ENCODE data around the gene NLGN2.

Gene NLGN2

DNA sequence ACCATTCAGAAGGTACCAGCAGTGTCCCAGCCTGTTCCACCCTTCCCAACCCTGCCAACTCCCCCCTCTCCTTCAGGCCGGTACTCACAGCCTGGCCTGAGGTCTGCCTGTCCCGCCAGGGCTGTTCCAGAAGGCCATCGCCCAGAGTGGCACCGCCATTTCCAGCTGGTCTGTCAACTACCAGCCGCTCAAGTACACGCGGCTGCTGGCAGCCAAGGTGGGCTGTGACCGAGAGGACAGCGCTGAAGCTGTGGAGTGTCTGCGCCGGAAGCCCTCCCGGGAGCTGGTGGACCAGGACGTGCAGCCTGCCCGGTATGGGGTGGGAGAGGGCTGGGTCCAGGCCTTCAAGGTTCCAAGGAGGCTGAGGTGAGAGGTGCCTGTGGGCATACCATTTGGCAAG is 7.2 kb downstream of the NLGN2 start:
- DNase-seq: no peak

GRCh38 chr17:7415784-7416183 is 8.1 kb downstream of the NLGN2 start:
- DNase-seq: no peak

GRCh38 chr17:7416323-7416722 is 8.7 kb downstream of the NLGN2 start:
- no peak for DNase-seq

GRCh38 chr17:7417056-7417655 is 9.5 kb downstream of the NLGN2 start:
- DNase-seq: no peak

- no peak for DNase-seq
Measured at GRCh38 chr17:7418472-7419152, 11.0 kb downstream of the NLGN2 start.

GRCh38 chr17:7419819-7420610 is 12.4 kb downstream of the NLGN2 start, which contains the start of gene SPEM1:
TSS of gene SPEM1 (plus strand) at chr17:7420324. CDS start at chr17:7420385, 61 bp downstream.
- DNase-seq: no peak

DNA sequence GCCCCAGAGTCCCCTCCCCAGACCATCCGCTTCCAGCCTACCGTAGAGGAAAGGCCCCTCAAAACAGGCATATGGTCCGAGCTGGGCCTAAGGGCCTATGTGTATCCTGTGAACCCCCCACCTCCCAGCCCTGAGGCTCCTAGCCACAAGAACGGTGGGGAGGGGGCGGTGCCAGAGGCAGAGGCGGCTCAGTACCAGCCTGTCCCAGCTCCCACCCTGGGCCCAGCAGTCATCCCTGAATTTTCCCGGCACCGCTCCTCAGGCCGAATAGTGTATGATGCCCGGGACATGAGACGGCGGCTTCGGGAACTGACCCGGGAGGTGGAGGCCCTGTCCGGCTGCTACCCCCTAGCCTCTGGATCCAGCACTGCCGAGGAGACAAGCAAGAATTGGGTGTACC is 13.5 kb downstream of the NLGN2 start:
- DNase-seq: no peak

- no peak for DNase-seq
Measured at GRCh38 chr17:7423679-7424078, 16.0 kb downstream of the NLGN2 start.

- no peak for DNase-seq
Measured at GRCh38 chr17:7425316-7425715, 17.7 kb downstream of the NLGN2 start, which contains the start of gene SPEM2. TSS of gene SPEM2 (plus strand) at chr17:7425616. CDS start at chr17:7425689, 73 bp downstream.

DNA sequence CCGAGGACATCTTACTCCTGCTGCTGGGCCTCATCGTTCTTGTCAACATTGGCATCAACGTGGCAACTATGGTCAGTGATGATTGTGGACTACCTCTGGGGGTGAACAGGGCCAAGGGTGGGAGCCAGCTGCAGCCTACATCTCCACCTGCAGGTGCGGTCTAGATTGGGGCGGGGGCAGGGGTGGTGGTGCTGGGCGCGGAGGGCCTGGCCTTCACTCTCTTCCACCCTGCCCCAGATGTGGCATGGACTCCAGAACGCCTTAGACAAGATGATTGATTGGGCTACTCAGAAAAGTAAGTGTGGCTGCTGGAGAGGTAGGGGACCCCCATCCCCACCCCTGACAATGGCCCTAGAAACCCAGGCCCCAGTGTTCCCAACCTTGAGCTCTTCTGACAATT is 18.1 kb downstream of the NLGN2 start:
- no peak for DNase-seq

DNA sequence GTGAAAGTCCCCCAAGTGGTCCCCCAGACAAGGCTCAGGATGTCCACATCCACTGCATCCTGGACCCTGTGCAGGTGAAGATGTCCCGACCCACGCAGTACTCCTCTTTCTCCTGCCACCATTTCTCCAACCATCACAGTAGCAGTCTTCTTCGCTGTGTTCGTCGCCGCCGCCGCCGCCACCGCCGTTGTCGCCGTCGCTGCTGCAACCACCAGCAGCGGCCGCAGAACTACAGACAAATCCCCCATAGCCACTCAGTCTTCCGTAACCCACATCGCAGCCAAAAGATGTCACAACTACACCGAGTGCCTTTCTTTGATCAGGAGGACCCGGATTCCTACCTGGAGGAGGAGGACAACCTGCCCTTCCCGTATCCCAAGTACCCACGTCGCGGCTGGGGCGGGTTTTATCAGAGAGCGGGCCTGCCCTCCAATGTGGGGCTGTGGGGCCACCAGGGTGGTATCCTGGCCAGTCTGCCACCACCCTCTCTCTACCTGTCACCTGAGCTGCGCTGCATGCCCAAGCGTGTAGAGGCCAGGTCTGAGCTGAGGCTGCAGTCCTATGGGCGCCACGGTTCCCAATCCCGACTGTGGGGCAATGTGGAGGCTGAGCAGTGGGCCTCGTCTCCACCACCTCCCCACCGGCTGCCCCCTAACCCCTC is 18.7 kb downstream of the NLGN2 start:
- DNase-seq: no peak

DNA sequence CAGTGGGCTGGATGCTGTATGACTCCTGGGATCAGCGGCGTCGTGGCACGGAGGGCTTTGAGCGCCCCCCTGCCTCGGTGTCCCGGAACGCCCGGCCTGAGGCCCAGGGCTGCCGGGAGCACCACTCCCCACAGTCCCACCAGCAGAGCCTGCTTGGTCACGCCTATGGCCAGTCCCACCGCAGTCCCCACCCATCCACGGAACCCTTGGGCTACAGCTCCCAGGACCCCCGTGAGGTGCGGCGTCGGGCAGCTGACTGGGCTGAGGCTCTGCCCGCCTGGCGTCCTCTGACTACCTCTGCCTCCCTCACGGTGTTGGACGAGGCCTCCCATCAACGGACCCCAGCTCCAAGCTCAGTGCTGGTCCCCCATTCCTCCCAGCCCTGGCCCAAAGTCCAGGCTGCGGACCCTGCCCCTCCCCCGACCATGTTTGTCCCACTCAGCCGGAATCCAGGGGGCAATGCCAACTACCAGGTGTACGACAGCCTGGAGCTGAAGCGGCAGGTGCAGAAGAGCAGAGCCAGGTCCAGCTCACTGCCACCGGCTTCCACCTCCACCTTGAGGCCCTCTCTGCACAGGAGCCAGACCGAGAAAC is 19.3 kb downstream of the NLGN2 start:
- DNase-seq: no peak

- DNase-seq: no peak
Measured at GRCh38 chr17:7427549-7427948, 19.9 kb downstream of the NLGN2 start.

DNA sequence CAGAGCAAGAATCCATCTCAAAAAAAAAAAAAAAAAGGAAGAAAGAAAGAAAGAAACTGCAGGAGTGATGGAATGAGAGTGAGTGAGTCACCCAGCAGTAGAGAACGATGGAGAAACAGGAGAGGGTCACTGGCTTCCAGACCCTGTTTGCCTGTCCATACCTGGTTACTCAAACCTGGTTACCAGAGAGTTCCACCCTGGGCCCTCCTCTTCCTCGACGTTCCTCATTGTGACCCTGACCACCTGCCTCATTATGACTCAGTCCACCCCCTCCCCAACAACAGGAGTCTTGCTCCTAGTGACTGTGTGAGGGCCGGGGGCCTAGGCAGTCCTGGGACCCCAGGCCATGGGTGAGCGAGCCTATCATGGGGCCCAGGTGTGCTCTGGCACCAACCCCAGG is 20.9 kb downstream of the NLGN2 start, which contains the start of gene SPEM3:
Gene SPEM3, plus strand, starts transcription at position 301 of the 400 bp plus-strand sequence. Its CDS starts 46 bp downstream, at position 347.
- DNase-seq: no peak

GRCh38 chr17:7429722-7430121 is 22.1 kb downstream of the NLGN2 start:
- no peak for DNase-seq

DNA sequence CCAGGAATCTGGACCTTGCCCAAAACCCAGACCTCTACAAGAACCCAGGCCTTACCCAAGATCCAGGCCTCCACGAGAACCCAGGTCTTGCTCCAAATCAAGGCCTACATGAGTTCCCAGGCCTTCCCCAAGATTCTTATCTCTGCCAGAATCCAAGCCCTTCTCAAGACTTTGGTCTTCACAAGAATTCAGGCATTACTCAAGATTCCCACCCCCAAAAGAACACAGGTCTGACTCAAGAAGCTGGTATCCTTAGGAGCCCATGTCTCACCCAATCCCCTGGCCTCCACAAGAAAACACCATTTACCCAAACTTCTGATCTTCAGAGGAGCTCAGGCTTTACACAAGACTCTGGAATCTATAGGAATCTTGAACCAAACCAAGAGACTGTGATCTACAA is 23.6 kb downstream of the NLGN2 start:
- no peak for DNase-seq

DNA sequence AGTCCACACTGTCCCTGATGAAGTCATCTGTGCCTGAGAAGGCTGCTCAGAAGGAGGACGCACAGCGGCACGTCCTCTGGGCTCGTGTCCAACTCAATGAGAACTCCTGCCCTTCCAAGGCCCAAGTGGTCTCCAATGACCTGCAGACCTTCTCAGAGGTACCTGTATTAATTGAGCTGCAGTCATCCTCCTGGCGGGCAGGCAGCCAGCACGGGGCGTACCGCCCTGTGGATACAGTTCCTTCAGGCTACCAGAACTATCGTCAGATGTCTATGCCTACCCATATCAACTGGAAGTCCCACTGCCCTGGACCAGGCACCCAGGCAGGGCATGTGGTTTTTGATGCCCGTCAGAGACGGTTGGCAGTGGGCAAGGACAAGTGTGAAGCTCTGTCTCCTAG is 24.7 kb downstream of the NLGN2 start:
- no peak for DNase-seq

DNA sequence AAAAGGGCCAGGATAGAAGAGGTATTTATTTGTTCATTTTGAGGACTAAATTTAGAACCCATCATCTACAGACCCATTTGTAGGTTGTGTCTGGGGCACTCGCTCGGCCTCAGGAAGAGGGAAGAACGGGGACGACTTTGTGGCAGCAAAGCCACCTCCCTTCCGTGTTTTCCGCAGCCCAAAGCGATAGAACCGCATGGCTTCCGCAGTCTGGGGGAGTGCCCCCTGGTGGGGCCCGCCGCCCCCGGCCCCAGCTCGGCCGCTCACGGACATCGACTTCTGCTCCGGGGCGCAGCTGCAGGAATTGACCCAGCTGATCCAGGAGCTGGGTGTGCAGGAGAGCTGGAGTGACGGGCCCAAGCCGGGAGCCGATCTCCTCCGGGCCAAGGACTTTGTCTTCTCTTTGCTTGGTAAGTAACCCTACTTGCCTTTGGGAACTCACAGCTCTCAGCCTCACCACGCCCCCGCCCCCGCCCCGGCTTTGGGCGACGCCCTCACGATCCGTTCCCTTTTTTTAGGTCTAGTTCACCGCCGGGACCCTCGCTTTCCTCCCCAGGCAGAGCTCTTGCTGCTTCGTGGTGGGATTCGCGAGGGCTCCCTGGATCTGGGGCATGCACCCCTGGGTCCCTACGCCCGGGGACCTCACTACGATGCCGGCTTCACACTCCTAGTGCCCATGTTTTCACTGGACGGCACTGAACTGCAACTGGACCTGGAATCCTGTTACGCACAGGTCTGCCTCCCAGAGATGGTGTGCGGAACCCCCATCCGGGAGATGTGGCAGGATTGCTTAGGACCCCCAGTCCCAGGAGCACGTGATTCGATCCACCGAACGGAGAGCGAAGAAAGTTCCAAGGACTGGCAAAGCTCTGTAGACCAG is 28.3 kb downstream of the NLGN2 start:
- DNase-seq: no peak

- no peak for DNase-seq
Measured at GRCh38 chr17:7436556-7437368, 29.1 kb downstream of the NLGN2 start.

DNA sequence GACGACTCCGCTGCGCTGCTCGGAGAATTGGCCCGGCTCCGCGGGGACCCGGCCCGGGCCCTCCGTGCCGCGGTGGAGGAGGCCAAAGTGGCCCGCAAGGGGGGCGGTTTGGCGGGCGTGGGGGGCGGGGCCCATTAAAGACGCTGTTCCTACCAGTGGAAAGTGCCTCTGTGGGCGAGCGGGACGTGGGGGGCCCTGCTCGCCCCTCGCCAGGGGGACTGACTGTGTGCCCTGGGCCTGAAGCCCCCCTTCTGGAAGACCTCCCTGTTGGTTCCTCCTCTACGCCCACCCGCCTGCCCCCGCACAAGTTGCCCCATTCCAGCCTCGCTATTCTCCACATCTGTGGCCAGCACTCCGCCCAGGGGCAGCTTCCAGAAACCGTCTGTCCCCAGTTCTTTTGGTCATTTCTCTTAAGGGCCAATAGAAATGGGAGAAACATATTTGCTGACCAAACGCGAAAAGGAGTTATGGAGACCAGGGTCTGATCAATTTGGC is 29.8 kb downstream of the NLGN2 start:
- DNase-seq: no peak

Measured in cortex of kidney (tissue), 1 donor.